Measurements from ENCODE around the gene MRPL2.

MRPL2 gene

DNA sequence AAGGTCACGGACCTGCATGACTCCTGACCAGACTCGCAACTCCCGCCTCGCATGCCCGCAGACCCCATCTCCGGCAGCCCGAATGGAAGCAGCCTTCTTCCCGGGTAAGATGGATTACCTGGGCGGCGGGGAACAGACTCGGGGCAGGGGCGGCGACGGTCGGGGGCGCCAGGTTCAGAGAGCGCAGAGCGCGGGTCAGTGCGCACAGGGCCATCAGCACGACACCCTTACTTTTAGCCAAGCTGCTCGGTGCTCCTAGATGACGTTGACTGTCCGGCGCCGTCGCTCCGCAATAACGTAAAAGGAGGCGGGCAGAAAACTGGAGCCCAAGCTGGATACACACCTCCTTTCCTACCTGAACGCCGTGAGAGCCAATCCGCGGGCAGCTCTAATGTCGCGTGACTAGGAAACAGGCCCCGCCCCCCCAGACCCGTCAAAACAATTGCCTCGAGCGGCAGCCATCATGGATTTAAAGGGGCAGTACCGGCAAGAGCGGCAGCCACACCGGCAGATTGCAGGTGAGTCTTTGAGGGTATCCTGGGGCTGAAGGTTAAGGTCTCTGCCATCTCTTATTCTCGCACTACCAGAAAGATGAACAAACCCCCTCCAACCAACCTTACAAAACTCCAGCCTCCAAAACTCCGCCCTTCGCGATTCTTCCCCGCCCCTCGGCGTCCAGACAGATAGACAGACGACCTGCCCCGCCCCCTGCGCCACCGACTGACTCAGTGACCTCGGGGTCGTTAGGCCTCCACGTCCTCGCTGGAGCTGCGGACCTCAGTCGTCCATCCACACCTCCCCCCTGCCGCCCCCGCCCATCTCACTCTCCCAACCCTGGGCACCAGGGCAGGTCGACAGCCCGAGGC is at the start of gene MRPL2, which contains the start of gene KLC4:
Gene MRPL2 (minus strand): TSS at position 267 of the 866 bp plus-strand sequence. CDS start 53 bp downstream, at position 214.
Gene KLC4 (plus strand): TSS at position 464 of the 866 bp plus-strand sequence. CDS start 1,705 bp downstream, outside the sequence.
- peak; percentile 98 for DNase-seq

DNA sequence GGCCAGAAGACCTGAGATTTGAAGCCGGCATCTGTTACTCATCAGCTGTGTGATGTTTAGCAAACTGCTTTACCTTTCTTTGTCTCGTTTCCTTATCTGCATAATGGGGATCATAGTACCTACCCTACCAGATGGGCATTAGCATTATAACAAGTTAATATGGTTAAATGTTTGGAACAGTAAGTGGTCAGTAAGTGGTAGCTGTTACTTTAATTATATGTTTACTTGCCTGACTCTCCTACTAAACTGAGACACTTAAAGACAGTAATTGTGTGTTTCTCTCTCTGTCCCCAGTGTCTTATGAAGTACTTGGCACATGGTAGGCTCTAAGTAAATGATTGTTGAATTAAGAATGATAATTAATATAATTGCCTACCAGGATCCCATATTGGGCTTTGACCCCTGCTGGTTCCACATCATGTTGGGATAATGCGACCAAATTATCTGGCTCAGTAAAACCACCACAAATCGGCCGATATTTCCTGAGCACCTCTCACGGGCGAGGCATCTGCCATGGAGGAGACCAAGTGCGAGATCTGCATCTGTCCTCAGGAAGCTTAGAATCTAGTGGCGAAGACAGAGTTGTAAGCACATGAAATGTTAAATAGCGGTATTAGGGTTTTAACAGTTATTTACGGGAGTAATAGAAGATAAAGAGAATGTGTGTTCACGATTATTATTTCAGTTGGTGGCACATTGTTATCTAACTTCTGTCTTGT is 48.3 kb upstream of the MRPL2 start:
- DNase-seq, result no peak

DNA sequence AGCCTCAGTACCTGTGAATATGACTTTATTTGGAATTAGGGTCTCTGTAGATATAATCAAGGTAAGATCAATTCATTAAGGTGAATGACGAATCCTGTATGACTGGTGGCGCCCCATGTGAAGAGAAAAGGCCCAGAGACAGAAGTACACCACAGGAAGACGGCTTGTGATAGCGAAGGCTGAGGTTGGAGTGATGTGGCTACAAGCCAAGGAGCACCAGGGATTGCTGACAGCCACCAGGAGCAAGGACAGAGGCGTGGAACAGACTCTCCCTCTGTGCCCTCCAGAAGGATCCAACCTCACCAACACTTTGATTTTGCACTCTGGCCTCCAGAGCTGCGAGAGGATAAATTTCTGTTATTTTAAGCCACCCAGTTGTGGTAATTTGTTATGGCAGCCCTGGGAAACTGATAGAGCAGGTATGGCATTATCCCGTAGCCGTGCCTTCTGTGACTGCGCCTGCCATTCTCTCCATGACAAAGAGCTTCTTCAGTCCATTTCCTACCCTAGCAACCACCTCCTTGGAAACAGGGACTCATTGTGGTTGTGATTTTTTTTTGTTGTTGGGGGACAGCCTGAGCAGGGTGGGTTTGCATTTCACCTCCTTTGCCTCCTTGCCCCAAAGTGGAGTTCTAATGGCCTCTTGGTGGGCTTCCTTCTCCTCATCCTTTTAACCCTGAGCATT is 46.4 kb upstream of the MRPL2 start:
- DNase-seq, result no peak

DNA sequence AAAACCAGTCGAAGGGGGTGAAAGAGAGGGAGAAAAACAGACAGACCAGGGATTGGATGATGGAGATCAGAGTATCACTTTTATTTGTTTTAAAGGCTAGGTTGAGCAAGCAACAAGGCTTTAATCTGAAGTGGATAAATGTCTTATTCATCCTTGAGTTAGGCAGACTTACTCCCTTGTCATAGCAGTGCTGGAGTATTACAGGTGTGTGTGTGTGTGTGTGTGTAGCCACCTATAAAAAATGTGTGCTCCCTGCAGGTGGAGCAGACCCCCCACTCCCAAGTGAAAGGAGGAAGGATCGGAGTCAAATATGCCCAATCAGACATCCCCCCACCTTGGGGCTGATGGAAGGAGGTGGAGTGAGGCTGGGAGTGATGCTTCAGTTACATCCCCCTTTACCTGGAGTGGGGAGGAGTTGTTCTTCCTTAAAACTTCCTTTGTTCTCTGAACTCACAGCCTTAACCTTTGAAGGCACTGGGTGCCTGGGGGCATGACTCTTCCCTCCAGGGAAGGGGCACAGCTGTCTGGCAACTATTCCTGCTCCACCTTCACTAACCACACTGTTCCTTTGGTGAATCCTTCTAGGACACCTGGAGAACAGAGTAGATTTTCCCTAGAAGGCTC is 44.1 kb upstream of the MRPL2 start:
- no peak for DNase-seq

DNA sequence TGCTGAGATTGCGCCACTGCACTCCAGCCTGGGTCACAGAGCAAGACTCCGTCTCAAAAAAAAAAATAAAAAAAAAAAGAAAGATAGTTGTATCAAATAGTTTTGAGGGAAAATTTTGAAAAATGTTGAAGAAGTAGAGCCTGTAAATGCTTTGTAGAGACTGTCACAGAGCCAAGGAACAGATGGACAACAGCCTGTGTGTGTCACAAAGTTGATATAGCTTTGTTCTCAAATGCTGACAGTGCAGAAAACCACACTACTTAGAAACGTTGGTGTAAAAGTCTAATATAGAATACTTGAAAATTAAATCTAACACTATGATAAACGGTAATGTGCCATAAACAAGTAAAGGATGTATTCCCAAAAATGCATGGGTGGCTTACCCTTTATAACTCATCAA is 42.3 kb upstream of the MRPL2 start:
- DNase-seq, result no peak

DNA sequence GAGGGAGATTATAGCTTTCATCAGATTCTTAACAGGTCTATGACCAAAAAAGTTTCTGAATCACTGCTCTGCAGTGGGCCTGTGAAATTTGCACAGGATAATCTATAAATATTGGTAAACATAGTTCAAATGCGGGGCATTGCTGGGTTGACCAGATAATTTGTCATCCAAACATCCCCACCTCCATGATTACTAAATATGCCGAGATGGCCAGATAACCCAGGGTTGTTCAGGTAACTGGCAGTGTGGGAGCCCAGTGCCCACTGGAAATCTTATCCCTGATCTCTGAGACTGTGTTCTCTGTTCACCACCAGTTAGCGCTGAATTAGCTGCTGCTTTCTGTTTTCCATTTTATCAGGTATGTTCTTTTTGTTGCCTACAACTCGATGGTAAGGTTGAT is 38.3 kb upstream of the MRPL2 start:
- no peak for DNase-seq

DNA sequence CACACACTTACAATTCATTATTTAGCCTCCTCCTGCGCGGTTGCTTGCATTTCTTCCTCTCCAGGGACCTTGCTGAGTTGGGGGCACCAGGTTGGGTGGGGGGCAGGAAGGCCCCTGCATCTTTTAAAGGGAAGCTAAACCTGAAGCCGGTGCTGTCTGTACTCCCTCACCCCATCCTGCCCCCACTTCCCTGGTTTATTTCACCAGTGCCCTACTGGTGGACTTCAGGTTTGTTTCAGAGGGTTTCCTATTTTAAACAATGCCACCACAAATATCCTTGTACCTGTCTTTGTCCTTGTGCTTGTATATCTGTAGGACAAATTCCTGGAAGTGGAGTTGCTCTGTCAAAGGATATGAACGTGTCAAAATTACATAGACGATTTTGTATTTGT is 37.9 kb upstream of the MRPL2 start:
- DNase-seq, result no peak

DNA sequence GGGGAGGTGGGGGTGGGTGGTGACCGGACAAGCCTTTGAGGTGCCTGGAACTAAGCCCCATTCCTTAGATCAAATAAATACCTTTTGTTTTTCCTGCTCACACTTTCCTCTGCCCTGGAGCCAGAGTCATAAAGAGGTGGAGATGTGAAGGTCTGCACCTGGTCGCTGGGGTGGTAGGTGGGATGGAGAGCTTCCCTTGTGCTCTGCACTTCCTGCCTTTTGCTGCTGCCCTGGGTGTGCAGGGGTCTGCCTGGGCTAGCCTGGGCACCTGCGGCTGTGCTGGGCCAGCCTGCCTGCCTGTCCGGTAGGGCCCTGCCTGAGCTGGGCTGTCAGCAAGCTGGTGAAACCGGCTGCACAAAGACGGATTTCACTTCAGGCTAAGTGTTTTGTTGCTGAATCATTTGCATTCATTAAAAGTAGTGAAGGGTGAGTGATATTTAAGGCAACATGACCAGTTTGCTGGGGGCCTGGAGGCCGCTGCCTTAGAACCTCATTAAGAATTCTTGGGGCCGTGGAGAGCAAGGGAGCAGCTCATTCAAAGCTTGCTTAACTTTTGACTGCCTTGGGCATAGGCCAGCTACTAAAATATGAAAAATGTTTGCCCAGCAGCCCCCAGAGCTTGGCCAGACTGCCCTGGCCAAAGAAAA is 37.3 kb upstream of the MRPL2 start:
- DNase-seq, result no peak

DNA sequence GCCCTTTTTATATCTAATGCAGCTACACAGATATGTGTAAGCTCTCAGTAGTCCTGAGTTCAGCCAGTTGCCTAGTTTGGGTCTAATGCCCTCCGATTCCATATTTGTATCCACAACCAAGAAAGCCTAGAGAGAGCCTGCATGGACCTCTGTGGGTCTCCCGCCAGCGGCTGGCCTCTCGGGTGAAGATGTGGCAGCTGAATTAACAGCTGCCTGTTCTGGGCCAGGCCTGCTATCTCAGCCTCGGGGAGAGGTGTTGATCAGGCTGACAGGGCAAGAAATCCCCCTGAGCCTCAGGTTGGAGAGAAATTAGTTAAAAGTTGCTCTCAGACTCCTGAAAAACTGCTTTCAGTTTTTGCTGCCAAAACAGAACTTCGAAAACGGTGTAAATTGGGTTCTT is 36.7 kb upstream of the MRPL2 start:
- DNase-seq, result no peak

DNA sequence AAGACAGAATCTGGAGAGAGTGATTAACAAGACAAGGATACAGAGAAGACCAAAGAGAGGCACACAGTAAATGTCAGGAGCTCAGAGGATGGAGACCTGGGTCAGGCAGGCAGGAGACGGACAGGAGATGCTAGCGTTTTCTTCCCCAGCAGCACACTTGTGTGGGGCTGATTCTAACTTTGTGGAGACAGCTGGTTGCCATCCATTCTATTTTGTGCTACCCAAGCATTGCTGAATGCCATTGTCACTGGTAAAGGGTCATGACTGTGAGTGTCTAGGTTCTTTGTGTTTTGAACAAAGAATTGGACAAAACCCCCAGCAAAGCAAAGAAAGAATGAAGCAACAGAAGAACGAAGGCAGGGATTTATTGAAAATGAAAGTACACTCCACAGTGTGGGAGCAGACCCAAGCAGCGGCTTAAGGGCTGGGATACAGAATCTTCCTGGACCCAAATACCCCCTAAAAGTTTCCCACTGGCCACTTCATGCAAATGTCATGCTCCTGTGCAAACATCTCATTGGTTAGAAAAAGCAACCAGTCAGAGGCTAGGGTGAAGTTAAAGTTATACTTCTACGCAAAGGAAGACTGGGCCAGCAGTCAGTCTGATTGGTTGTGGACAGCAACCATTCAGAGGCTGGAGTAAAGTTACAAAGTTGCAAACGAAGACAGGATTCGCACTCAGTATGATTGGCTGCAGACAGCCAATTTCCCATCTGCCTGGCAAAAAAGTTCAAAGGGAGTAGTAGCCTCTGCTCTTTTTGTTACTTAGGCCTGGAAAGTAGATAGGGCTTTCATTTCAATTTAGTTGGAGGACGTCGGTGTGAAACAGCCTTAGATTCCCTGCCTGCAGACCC is 34.4 kb upstream of the MRPL2 start:
- DNase-seq, result peak; percentile 30

DNA sequence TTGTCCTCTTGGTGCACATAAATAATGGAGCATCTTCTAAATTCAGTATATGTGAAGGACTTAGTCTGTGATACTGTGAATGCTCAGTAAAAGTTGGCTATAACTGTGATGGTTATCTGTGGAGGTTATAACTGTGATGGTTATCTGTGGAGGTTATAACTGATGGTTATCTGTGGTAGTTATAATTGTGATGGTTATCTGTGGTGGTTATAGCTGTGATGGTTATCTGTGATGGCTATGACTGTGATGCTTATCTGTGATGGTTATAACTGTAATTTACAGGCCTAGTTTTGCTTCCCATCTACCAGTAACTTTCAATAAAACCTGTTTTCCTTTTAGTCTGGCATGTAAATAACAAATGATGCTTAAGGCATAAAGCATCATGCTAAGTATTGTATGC is 33.4 kb upstream of the MRPL2 start:
- no peak for DNase-seq

DNA sequence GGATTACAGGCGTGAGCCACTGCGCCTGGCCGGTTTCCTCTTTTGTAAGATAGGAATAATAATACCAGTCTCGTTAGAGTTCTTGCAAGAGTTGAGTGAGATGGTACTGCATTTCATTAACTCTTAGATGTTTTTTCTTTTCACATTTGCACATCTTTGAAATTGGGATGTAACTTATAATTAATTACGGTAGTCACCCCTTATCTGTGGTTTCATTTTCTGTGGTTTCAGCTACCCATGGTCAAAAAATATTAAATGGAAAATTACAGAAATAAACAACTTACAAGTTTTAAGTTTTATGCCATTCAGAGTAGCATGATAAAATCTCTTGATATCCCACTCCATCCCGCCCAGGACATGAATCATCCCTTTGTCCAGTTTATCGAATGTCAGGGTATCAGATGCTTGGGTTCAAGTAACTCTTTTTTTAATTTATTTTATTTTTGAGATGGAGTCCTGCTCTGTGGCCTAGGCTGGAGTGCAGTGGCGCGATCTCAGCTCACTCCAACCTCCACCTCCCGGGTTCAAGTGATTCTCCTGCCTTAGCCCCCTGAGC is 32.3 kb upstream of the MRPL2 start:
- DNase-seq, result no peak

DNA sequence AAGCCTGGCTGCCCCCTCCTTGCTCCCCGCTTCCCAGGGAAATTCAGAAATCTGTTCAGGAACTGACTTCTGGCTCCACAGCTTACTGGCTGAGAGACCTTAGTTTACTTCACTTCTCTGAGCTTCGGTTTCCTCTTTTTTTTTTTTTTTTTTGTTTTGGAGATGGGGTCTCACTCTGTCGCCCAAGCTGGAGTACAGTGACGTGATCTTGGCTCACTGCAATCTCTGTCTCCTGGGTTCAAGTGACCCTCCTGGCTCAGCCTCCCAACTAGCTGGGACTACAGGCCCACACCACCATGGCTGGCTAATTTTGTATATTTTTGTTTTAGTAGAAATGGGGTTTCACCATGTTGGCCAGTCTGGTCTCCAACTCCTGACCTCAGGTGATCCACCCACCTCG is 31.8 kb upstream of the MRPL2 start:
- DNase-seq, result no peak

DNA sequence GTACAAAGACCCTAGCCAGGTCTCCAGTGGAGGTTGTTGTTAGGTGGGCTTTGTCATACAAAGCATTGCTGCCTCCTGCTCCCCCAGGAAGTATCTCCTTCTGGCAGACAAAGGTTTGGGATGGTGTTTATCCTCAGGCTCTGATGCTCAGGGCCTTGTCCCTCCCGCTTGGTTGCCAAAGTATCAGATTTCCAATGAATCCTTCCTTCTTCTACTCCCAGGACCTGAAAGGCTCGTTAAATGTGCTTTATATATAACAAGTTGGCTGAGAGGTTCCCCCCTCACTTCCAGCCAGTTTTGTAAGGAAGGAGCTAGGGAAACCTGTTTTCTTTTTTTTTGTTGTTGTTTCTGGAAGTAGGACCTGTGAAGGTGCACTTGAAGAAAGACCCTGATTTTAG is 31.3 kb upstream of the MRPL2 start:
- no peak for DNase-seq

DNA sequence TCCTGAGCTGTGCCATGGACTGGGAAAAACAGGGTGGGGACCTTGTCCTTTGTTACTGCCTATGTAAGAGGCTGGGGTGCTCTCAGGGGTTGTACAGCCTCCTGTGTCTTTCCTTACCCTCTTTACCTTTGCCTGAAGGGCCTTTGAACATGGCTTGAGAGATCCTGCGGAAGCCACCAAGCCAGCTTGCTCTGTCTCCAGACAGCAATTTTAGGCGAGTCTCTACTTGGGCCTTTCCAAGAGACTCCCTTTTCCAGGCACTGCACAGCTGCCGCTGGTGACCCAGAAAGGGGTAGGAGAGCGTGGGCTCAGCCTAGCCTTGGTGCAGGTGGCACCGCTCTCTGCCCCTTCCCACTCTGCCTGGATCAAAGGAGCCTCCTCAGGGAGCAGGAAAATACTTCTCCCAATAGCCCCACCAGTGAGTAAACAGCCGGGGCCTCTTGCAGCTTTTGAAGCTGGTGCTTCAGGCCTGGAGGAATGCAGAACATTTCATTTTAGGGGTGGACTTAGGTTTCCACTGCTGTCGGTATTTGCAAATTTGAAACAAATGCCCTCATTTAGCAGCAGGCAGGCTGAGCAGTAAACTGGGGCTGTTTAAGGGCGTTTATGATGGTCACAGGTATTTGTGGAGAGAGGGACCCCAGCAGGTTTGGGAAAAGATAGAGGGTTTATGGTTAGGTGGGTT is 30.8 kb upstream of the MRPL2 start:
- DNase-seq, result no peak

DNA sequence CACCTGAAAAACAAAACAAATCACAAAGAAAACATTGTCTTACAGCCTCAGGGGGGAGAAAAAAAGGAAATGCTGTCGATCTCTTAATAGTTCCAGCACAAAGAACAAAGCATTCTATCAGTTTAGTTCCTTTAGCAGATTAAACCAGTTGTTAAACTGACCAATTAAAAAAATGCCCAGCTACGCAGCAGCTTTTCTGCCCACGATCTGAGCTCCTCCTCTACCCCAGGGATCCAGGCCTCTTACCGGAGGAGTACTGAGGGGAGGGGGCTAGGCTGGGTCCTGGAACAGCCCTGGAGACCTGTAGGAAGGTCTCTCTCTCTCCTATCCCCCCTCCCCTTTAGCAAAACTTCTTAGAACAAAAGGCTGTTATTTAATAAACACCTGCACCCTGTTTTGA is 30.2 kb upstream of the MRPL2 start:
- no peak for DNase-seq

DNA sequence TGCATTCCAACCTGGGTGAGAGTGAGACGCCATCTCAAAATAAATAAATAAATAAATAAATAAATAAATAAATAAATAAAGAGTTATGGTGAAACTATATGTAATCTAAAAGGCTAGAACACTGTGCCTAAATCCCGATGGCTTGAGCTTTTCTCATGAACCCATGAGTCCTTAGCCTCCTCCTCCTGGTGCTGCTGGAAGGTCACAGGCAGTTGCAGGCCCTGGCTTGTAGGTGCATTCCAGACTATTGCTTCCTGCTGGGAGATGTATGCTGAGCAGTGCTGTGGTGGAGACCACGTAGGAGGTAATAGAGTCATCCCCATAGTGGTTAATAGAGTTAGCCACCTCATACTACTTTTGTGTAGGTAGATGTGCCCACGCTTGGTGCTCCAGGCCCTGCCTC is 29.4 kb upstream of the MRPL2 start:
- DNase-seq, result no peak

DNA sequence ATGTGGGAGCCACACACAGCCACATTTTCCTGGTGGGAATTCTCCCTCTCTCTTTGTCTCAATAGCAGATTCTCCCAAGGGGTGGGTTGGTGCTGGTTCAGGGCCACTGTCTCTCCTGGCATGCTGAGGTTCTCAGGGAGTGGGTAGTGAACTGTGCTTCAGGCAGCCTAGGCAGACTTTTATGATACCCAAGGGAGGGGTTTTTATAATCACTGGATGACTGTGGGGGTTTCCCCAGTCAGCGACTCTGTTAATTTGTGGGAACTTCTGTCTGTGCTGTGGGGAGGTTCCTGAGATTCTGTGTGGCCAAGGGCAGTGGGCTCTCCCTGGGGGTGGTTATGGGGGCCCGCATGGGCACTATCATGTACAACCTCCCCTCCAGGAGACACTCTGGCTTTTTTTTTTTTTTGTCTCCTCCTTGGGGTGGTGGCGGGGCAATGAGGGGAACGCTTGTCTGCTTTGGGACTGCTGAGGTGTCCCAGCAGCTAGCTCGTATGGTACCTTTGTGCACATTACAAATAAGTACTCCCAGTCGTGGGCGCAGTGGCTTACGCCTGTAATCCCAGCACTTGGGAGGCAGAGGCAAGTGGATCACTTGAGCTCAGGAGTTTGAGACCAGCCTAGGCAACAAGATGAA is 26.9 kb upstream of the MRPL2 start:
- DNase-seq, result no peak

DNA sequence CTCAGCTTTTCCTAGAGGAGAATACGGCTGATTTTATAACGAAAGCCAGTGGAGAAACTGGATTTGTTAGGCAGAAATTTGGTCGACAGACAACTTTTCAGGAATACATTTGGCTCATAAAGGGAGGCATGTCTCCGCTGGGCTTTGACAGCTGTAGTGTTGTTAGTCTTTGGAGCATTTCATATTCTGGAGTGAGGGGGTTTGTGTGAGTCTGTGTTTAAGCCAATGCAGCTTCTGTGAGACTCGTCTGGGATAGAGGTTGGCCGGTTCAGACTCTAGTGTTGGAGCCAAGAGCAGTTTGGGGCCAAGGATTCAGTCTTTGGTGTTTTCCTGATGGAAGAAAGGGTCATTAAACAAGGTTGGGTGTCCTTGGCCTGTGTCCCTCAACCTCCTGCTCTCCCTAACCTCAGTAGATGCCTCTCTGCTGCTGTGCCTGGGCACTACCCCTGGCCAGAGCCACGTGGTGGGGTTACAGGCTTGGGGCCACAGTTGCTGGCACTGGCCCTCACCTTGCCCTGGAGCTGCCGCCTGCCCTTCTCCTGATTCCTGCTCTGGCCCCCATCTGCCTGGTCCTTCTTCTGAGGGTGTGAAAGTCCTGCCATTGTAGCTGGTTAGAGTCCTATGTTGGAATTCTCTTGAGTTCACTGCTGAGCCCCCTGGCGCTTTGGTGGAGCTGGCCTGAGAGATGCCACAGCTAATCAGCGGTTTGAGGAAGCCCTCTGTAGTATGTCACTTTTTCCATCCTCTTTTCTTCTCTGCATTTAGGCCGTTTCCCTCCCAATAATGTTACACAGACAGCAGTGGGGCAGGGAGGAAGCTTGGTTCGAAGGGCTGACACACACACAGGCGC is 23.8 kb upstream of the MRPL2 start:
- DNase-seq, result no peak

All from CD4-positive, alpha-beta T cell treated with Interleukin-10 for 1 hour (primary cell).